Breast epithelium (tissue), 3 donors: Measurements from ENCODE around the gene NDEL1.

Source experiments
- CTCF ChIP-seq, 3 donors: fragments of 450-650 bp; IDR thresholded peaks; one replicate each; pipeline ENCODE4 v1.5.1; 2016 to 2017; ENCODE audit warnings: antibody characterized with exemption in 3 of 3, mild to moderate bottlenecking in 3 of 3, moderate library complexity in 3 of 3
- POLR2A ChIP-seq: fragments of 450-650 bp; IDR thresholded peaks from one replicate; pipeline ENCODE4 v1.6.1; 2016; ENCODE audit warnings: antibody characterized with exemption, mild to moderate bottlenecking, moderate library complexity
- POLR2AphosphoS5 ChIP-seq, 3 donors: sonication (generic); formaldehyde crosslinking; IDR thresholded peaks; one replicate each; pipeline ENCODE4 v1.6.1; 2017; ENCODE audit warnings: antibody characterized with exemption in 3 of 3

- TF ChIP-seq CTCF (IDR thresholded peaks at IDR 0.05): no peak
- TF ChIP-seq POLR2A: no peak
- no peak for TF ChIP-seq POLR2AphosphoS5 (IDR thresholded peaks at IDR 0.05)
These were observed 22.4 kb upstream of the NDEL1 start for GRCh38 chr17:8413328-8413727.
